Activated naive CD4-positive, alpha-beta T cell treated with anti-CD3 and anti-CD28 coated beads for 36 hours (primary cell): Measurements from ENCODE around the gene GATA5. TPM values are rescaled to one million over a fixed set of nuclear protein-coding genes. Genes with fewer than 3 reads are reported as not detected.

ENCODE experiments used
- CTCF ChIA-PET: fragments of 350-600 bp; sonication (Branson Sonifier 250); formaldehyde crosslinking; loops from one replicate; lab custom pipeline; 2021; ENCODE audit warnings: antibody characterized with exemption; lab: Charles Lee
- DNase-seq: peaks from one replicate; pipeline ENCODE4 v3.0.0-alpha.2; 2020
- H3K27ac Mint-ChIP-seq: one replicate; pipeline ENCODE4 v1.8.0; 2021; ENCODE audit warnings: mild to moderate bottlenecking, mixed read lengths
- H3K27me3 Mint-ChIP-seq: one replicate; pipeline ENCODE4 v1.8.0; 2021; ENCODE audit warnings: low read depth, mixed read lengths
- H3K36me3 Mint-ChIP-seq: one replicate; pipeline ENCODE4 v1.8.0; 2021; ENCODE audit warnings: low read depth, mixed read lengths
- H3K4me1 Mint-ChIP-seq: one replicate; pipeline ENCODE4 v1.8.0; 2021; ENCODE audit warnings: low read depth, mixed read lengths
- H3K4me3 Mint-ChIP-seq: one replicate; pipeline ENCODE4 v1.8.0; 2021; ENCODE audit warnings: mild to moderate bottlenecking, moderate library complexity, mixed read lengths
- H3K9me3 Mint-ChIP-seq: one replicate; pipeline ENCODE4 v1.8.0; 2021; ENCODE audit warnings: mixed read lengths
- intact Hi-C: fragments of 100-400 bp; cut with micrococcal nuclease; formaldehyde crosslinking; loops from one replicate; pipeline ENCODE4 v1.15.1; 2023
- total RNA-seq, 2 experiments: library from RNA; stranded (reverse); gene quantifications; one replicate each; pipeline ENCODE4 v1.2.3, GENCODE V29; 2021

GATA5 gene
- total RNA-seq, 2 experiments from 2014 or later: not detected

- H3K4me3 Mint-ChIP-seq: peak overlapping the region; percentile 44
- peak overlapping the region; percentile 90 for H3K27ac Mint-ChIP-seq
- peaks cover 27% of the 10 kb centered on the region for H3K4me1 Mint-ChIP-seq
- no peaks in the 10 kb centered on the region for H3K36me3 Mint-ChIP-seq
- DNase-seq: no peak
- CTCF ChIA-PET: interaction anchor here (0.8 to 1.8 kb wide), 3 partner anchors 9 to 306 kb away, joined by 3 to 17 read pairs (median 4); no protein-coding TSS in a partner anchor
- intact Hi-C loops: loop anchor here (1.0 to 5.0 kb wide), 6 partner anchors 22 to 292 kb away; partner anchors contain the start of genes ADRM1 and CABLES2
- no peaks in the 10 kb centered on the region for H3K27me3 Mint-ChIP-seq
- peaks cover 3% of the 10 kb centered on the region for H3K9me3 Mint-ChIP-seq
These were observed 26.8 kb upstream of the GATA5 start for GRCh38 chr20:62502496-62503095.

- DNase-seq: peak; percentile 93
- CTCF ChIA-PET: interaction anchor here (0.7 to 1.8 kb wide), 5 partner anchors 10 to 307 kb away, joined by 3 to 17 read pairs (median 3); no protein-coding TSS in a partner anchor
- H3K4me3 Mint-ChIP-seq: peak overlapping the region; percentile 44
- H3K4me1 Mint-ChIP-seq: peaks cover 27% of the 10 kb centered on the region
- H3K9me3 Mint-ChIP-seq: peaks cover 3% of the 10 kb centered on the region
- peak overlapping the region; percentile 90 for H3K27ac Mint-ChIP-seq
- peaks cover 4% of the 10 kb centered on the region for H3K27me3 Mint-ChIP-seq
- intact Hi-C loops: loop anchor here (1.0 to 5.0 kb wide), 6 partner anchors 22 to 292 kb away; partner anchors contain the start of genes ADRM1 and CABLES2
- no peaks in the 10 kb centered on the region for H3K36me3 Mint-ChIP-seq
These were observed 26.2 kb upstream of the GATA5 start for GRCh38 chr20:62501801-62502495.

- no peaks in the 10 kb centered on the region for H3K36me3 Mint-ChIP-seq
- intact Hi-C loops: loop anchor here (1.0 to 5.0 kb wide), 3 partner anchors 93 to 291 kb away; partner anchors contain the start of gene CABLES2
- peak overlapping the region; percentile 69 for H3K27ac Mint-ChIP-seq
- peak; percentile 87 for DNase-seq
- H3K4me1 Mint-ChIP-seq: peaks cover 29% of the 10 kb centered on the region
- peaks cover 3% of the 10 kb centered on the region for H3K9me3 Mint-ChIP-seq
- H3K4me3 Mint-ChIP-seq: no peak overlapping the region
- CTCF ChIA-PET: interaction anchor here (0.6 to 2.3 kb wide), 21 partner anchors 12 to 308 kb away, joined by 3 to 40 read pairs (median 4); no protein-coding TSS in a partner anchor
- H3K27me3 Mint-ChIP-seq: peaks cover 7% of the 10 kb centered on the region
These were observed 24.6 kb upstream of the GATA5 start for GRCh38 chr20:62500237-62500864.

GRCh38 chr20:62499758-62500236 is 24.0 kb upstream of the GATA5 start:
- CTCF ChIA-PET: interaction anchor here (0.6 to 2.3 kb wide), 22 partner anchors 9 to 308 kb away, joined by 3 to 40 read pairs (median 4); no protein-coding TSS in a partner anchor
- Mint-ChIP-seq H3K27me3 (peaks cover 7% of the 10 kb centered on the region), H3K4me3 (no peak overlapping the region), H3K4me1 (peaks cover 29% of the 10 kb centered on the region), H3K36me3 (no peaks in the 10 kb centered on the region), H3K9me3 (peaks cover 3% of the 10 kb centered on the region), H3K27ac (no peak overlapping the region)
- no peak for DNase-seq
- intact Hi-C loops: loop anchor here (1.0 to 5.0 kb wide), 3 partner anchors 92 to 292 kb away; partner anchors contain the start of gene CABLES2

GRCh38 chr20:62498874-62499273 is 23.1 kb upstream of the GATA5 start:
- H3K27ac Mint-ChIP-seq: no peak overlapping the region
- CTCF ChIA-PET: interaction anchor here (1.0 to 2.3 kb wide), 8 partner anchors 8 to 309 kb away, joined by 3 to 40 read pairs (median 5); no protein-coding TSS in a partner anchor
- DNase-seq: no peak
- peaks cover 29% of the 10 kb centered on the region for H3K4me1 Mint-ChIP-seq
- intact Hi-C loops: no loop called here
- H3K36me3 Mint-ChIP-seq: no peaks in the 10 kb centered on the region
- no peak overlapping the region for H3K4me3 Mint-ChIP-seq
- H3K27me3 Mint-ChIP-seq: peaks cover 7% of the 10 kb centered on the region
- no peaks in the 10 kb centered on the region for H3K9me3 Mint-ChIP-seq

GRCh38 chr20:62496568-62497218 is 20.9 kb upstream of the GATA5 start:
- no peak for DNase-seq
- Mint-ChIP-seq H3K27ac (no peak overlapping the region), H3K4me3 (no peak overlapping the region), H3K27me3 (peaks cover 7% of the 10 kb centered on the region), H3K36me3 (no peaks in the 10 kb centered on the region), H3K4me1 (peaks cover 17% of the 10 kb centered on the region), H3K9me3 (no peaks in the 10 kb centered on the region)
- intact Hi-C loops: loop anchor here (1.0 kb wide), 1 partner anchor 194 kb away; the partner anchor contains the start of gene ADRM1
- CTCF ChIA-PET: no interaction called here

- intact Hi-C loops: loop anchor here (1.0 kb wide), 1 partner anchor 194 kb away; the partner anchor contains the start of gene ADRM1
- Mint-ChIP-seq H3K27ac (no peak overlapping the region), H3K9me3 (no peaks in the 10 kb centered on the region), H3K27me3 (peaks cover 7% of the 10 kb centered on the region), H3K36me3 (no peaks in the 10 kb centered on the region), H3K4me3 (no peak overlapping the region), H3K4me1 (peaks cover 9% of the 10 kb centered on the region)
- no peak for DNase-seq
- CTCF ChIA-PET: interaction anchor here (0.6 to 0.7 kb wide), 2 partner anchors 72 to 85 kb away, joined by 3 read pairs; no protein-coding TSS in a partner anchor
These were observed 20.2 kb upstream of the GATA5 start for GRCh38 chr20:62495749-62496567.

GRCh38 chr20:62494980-62495748 is 19.4 kb upstream of the GATA5 start:
- intact Hi-C loops: no loop called here
- Mint-ChIP-seq H3K4me3 (no peak overlapping the region), H3K4me1 (peaks cover 2% of the 10 kb centered on the region), H3K27ac (no peak overlapping the region), H3K36me3 (no peaks in the 10 kb centered on the region), H3K9me3 (no peaks in the 10 kb centered on the region), H3K27me3 (peaks cover 7% of the 10 kb centered on the region)
- DNase-seq: no peak
- CTCF ChIA-PET: interaction anchor here (0.6 to 0.7 kb wide), 2 partner anchors 73 to 85 kb away, joined by 3 read pairs; no protein-coding TSS in a partner anchor

GRCh38 chr20:62494537-62494936 is 18.7 kb upstream of the GATA5 start:
- Mint-ChIP-seq H3K36me3 (no peaks in the 10 kb centered on the region), H3K4me3 (no peak overlapping the region), H3K4me1 (peaks cover 2% of the 10 kb centered on the region), H3K27ac (no peak overlapping the region), H3K9me3 (no peaks in the 10 kb centered on the region), H3K27me3 (peaks cover 9% of the 10 kb centered on the region)
- CTCF ChIA-PET: no interaction called here
- no peak for DNase-seq
- intact Hi-C loops: no loop called here

GRCh38 chr20:62493886-62494285 is 18.1 kb upstream of the GATA5 start:
- CTCF ChIA-PET: no interaction called here
- intact Hi-C loops: no loop called here
- Mint-ChIP-seq H3K27me3 (peaks cover 11% of the 10 kb centered on the region), H3K36me3 (no peaks in the 10 kb centered on the region), H3K9me3 (no peaks in the 10 kb centered on the region), H3K4me3 (no peak overlapping the region), H3K27ac (no peak overlapping the region), H3K4me1 (peaks cover 2% of the 10 kb centered on the region)
- DNase-seq: no peak
